BLaER1 (cell line): ENCODE measurements around the gene FBLIM1.

Source experiments
- H3K27ac ChIP-seq: shearing (Covaris generic); formaldehyde crosslinking; 2 replicates; pipeline ENCODE4 v1.8.1; 2022
- H3K27me3 ChIP-seq: shearing (Covaris generic); formaldehyde crosslinking; 2 replicates; pipeline ENCODE4 v1.8.1; 2022
- H3K36me3 ChIP-seq: shearing (Covaris generic); formaldehyde crosslinking; 2 replicates; pipeline ENCODE4 v1.8.1; 2022
- H3K4me1 ChIP-seq: shearing (Covaris generic); formaldehyde crosslinking; 2 replicates; pipeline ENCODE4 v1.8.1; 2022
- H3K4me2 ChIP-seq: shearing (Covaris generic); formaldehyde crosslinking; 2 replicates; pipeline ENCODE4 v1.8.1; 2022
- H3K4me3 ChIP-seq: shearing (Covaris generic); formaldehyde crosslinking; 2 replicates; pipeline ENCODE4 v1.8.1; 2022
- H3K9ac ChIP-seq: shearing (Covaris generic); formaldehyde crosslinking; 2 replicates; pipeline ENCODE4 v1.8.1; 2022
- H3K9me3 ChIP-seq: shearing (Covaris generic); formaldehyde crosslinking; 2 replicates; pipeline ENCODE4 v1.8.1; 2022
- H4K20me1 ChIP-seq: shearing (Covaris generic); formaldehyde crosslinking; 2 replicates; pipeline ENCODE4 v1.8.1; 2022
- Cebpa-rat ChIP-seq: shearing (Covaris generic); IDR thresholded peaks from 2 replicates; pipeline ENCODE4 v1.8.1; 2022

The FBLIM1 gene

DNA sequence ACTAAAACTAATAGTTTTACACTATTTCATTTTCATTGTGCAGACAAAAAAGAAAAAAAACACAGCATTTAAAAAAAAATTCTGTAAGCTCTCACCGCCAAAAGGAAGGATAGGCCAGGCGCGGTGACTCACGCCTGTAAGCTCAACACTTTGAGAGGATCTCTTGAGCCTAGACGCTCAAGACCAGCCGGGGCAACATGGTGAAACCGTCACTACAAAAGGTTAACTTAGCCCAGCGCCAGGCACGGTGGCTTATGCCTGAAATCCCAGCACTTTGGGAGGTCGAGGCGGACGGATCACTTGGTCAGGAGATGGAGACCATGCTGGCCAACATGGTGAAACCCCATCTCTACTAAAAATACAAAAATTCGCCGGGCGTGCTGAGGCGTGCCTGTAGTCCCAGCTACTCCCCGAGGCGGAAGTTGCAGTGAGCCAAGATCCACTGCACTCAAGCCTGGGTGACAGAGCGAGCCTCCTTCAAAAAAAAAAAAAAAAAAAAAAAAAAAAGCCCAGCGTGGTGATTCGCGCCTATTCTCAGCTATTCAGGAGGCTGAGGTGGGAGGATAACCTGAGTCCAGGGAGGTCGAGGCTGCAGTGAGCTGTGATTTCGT lies 74.6 kb downstream of the FBLIM1 start:
- peak overlapping the region; percentile 99 for H3K27ac ChIP-seq
- H3K9me3 ChIP-seq, result no peaks in the 10 kb centered on the region
- no peaks in the 10 kb centered on the region for H3K36me3 ChIP-seq
- peak overlapping the region; percentile 99 for H3K9ac ChIP-seq
- peak overlapping the region; percentile 78 for H3K4me3 ChIP-seq
- peak overlapping the region; percentile 91 for H3K4me2 ChIP-seq
- peaks cover 64% of the 10 kb centered on the region for H3K4me1 ChIP-seq
- H4K20me1 ChIP-seq, result no peaks in the 10 kb centered on the region
- no peaks in the 10 kb centered on the region for H3K27me3 ChIP-seq
- TF ChIP-seq Cebpa-rat, result no peak

DNA sequence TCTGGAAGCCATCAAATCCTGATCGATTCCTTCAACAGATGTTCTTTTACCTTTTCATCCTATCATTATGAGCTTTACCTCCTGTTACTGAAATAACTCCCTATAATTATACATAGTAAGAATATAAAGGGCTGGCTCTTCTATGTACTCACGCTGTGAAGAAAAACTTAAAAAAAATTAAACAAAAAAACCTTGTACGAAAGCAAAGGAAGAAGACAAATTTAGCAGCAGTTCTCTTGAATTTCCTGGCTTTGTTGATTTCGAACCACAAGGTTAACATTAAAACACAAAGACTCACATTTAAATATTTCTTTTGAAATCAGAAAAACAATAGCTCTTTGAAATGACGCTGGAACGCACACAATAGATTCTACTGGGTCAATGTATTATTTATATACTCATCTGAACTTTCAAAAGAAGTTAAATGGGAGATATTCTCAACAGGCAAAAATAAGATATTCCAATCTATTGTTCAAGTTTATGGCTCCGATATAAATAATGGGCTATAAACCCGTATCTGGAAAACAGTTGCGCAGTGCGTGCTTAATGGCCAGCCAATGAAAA lies 75.3 kb downstream of the FBLIM1 start:
- peak overlapping the region; percentile 99 for H3K9ac ChIP-seq
- peaks cover 61% of the 10 kb centered on the region for H3K4me1 ChIP-seq
- no peaks in the 10 kb centered on the region for H3K9me3 ChIP-seq
- H3K27ac ChIP-seq, result peak overlapping the region; percentile 99
- no peaks in the 10 kb centered on the region for H4K20me1 ChIP-seq
- no peak for TF ChIP-seq Cebpa-rat
- peak overlapping the region; percentile 91 for H3K4me2 ChIP-seq
- no peaks in the 10 kb centered on the region for H3K36me3 ChIP-seq
- peak overlapping the region; percentile 78 for H3K4me3 ChIP-seq
- no peaks in the 10 kb centered on the region for H3K27me3 ChIP-seq

DNA sequence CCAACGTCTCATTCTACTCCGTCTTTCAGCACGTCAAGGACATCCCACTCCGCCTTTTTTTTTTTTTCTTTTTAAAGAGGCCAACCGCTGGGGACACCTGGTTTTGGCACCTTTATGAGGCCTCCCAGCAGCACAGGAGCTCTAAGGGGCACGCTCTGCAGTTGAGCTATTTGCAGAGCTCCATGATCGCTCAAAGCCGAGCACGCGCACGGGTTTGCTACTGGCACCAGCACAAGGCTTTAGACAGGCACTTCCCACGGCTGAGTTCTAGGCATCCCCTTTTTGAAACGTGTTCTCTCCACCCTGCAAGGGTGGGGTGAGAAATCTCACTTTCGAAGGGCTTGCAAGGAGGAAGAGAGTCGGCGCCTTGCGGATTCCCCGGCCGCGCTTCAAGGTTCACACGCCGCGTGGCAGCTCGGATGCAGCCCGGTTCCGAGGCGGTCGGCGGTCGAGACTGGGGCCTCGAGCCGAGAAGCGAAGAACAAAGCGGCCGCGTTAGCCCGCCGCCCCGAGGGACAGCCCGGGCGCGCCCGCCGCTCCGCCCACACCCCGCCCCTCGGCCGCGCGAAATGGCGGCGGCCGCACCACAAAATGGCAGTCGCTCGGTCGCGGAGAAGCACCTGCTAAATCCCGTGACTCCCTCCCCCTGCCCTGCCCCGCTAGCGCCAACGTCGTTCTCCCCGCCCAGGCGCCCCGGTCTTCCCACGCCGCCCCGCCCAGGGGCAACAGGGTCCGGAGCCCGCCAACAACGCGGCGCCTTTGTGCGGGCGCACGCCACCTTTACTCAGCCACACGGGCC lies 76.0 kb downstream of the FBLIM1 start:
- Histone ChIP-seq H3K9ac (peak overlapping the region; percentile 99), H4K20me1 (no peaks in the 10 kb centered on the region), H3K36me3 (no peaks in the 10 kb centered on the region), H3K4me3 (peak overlapping the region; percentile 78), H3K4me2 (peak overlapping the region; percentile 91), H3K27me3 (no peaks in the 10 kb centered on the region), H3K4me1 (peaks cover 54% of the 10 kb centered on the region), H3K9me3 (no peaks in the 10 kb centered on the region), H3K27ac (peak overlapping the region; percentile 99)
- no peak for TF ChIP-seq Cebpa-rat

GRCh38 chr1:15835205-15835740 lies 76.7 kb downstream of the FBLIM1 start:
- TF ChIP-seq Cebpa-rat, result no peak
- Histone ChIP-seq H3K4me2 (peak overlapping the region; percentile 91), H3K9ac (peak overlapping the region; percentile 99), H3K4me1 (peaks cover 47% of the 10 kb centered on the region), H3K4me3 (peak overlapping the region; percentile 78), H3K36me3 (no peaks in the 10 kb centered on the region), H3K27me3 (no peaks in the 10 kb centered on the region), H4K20me1 (no peaks in the 10 kb centered on the region), H3K9me3 (no peaks in the 10 kb centered on the region), H3K27ac (peak overlapping the region; percentile 99)

DNA sequence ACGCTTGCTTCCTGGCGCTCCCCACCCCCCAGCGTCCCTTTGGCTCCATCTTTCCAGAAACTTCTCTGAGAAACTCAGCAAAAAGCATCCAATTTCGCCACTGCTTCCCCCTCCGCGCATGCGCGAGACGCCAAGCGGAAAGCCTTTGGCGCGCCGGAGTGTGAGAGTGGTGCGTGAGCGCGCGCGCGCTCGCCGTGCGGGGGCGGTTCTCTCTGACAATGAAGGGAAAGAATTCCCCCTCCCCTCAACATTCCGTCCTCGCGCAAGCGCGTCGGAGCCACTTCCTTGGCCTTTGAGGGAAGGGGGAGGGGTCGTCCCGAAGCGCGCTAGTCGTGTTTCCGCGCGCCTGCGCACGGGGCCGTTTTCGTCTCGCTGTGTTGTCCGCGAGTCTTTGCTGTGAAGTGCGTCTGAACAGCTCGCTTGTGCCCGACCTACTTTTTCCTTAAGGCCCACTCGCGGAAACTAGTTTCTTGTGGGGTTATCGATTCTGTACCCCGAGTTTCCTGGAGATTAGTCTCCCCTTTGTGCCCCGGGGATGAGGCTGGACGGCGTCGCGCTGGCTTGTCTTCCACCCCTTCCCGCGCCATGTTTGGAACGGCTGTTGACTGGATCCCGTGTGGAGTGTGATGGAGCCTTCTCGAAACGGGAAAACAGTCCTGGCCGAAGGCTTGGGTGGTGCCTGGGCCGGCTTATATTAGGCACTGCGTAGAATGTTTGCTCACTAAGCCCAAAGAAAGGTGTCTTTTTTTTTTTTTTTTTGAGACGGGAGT lies 77.3 kb downstream of the FBLIM1 start:
- no peaks in the 10 kb centered on the region for H3K27me3 ChIP-seq

More for the DNA sequence above, 77.3 kb downstream of the FBLIM1 start:
- H3K27ac ChIP-seq, result peak overlapping the region; percentile 99
- H3K4me3 ChIP-seq, result peak overlapping the region; percentile 78
- H4K20me1 ChIP-seq, result no peaks in the 10 kb centered on the region
- no peak for TF ChIP-seq Cebpa-rat
- peaks cover 41% of the 10 kb centered on the region for H3K4me1 ChIP-seq
- peak overlapping the region; percentile 99 for H3K9ac ChIP-seq
- H3K4me2 ChIP-seq, result peak overlapping the region; percentile 94
- H3K9me3 ChIP-seq, result no peaks in the 10 kb centered on the region
- no peaks in the 10 kb centered on the region for H3K36me3 ChIP-seq
